ENCODE measurements around the gene LRP10. TPM values are rescaled to one million over a fixed set of nuclear protein-coding genes. Genes with fewer than 3 reads are reported as not detected.
"Not testable (repeated sequence)": the region's sequence is repeated elsewhere in the genome, so short reads cannot be mapped to it uniquely, and the experiment has no call there.

The LRP10 gene
- total RNA-seq, 1 donor from 2014 or later: 0.92 TPM

DNA sequence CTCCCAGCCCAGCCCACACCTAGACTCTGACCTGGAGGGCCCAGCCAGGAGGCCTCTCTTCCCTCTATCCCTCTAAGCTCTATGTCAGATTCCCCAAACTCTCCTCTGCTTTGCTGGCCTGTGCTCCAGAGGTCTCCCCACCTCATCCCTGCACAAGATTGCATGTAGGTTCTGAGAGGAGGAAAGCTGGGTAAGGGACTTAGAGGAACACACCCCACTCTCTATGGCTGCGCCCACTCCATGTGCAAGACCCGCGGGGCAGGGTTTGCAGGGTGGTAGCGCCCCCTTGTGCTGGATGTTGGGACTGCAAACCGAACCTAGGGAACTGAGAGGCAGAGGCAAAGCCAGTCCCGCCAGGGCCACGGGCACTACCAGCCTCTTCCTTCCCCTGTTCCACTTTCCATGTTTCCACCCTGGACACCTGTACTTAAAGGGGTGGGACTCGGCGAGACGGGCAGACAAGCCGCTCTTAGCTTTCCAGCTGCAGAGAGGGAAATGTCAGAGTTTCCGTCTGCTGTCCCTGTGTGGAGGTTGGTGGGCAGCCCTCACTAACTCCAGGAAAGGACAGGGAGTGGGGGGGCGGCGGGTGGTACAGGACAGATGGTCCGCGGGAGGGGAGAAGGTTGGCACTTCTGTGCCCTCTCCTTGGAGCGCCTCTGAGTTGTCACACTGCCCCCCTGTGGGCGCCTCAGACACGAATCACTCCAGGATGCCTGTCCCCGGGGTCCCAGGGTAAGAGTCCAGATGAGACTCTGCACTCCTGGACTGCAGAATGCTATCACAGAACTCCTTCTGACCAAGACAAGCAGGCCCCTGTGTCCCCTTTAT, 18.4 kb upstream of the LRP10 start:
- H3F3A ChIP-seq (ENCODE audit: low read depth): peaks cover 3% of the 10 kb centered on the region
- H4K20me1 ChIP-seq (ENCODE audit: low read depth): no peaks in the 10 kb centered on the region
- H3K36me3 ChIP-seq: no peaks in the 10 kb centered on the region
- no peak overlapping the region for H3K9ac ChIP-seq
- H3K4me2 ChIP-seq: peak overlapping the region; percentile 91
- peak overlapping the region; percentile 52 for H3K4me3 ChIP-seq
- Mint-ChIP-seq H3K27me3 (ENCODE audit: insufficient read depth, low read depth) (peaks cover 2% of the 10 kb centered on the region), H3K4me3 (peak overlapping the region; percentile 67), H3K36me3 (no peaks in the 10 kb centered on the region), H3K9me3 (no peaks in the 10 kb centered on the region), H3K4me1 (peaks cover 16% of the 10 kb centered on the region), H3K27ac (peak overlapping the region; percentile 42)
- H3K79me2 ChIP-seq (ENCODE audit: low read depth): no peaks in the 10 kb centered on the region
- DNase-seq (ENCODE audit: low spot score): peak; percentile 87
- peak overlapping the region; percentile 99 for H2AFZ ChIP-seq (replicated peaks)
- no peak overlapping the region for H3K27ac ChIP-seq
- TF ChIP-seq EZH2phosphoT487 (IDR thresholded peaks at IDR 0.05) (no peak), EZH2 (IDR thresholded peaks at IDR 0.05) (no peak)
- TF ChIP-seq, protein P1, sequence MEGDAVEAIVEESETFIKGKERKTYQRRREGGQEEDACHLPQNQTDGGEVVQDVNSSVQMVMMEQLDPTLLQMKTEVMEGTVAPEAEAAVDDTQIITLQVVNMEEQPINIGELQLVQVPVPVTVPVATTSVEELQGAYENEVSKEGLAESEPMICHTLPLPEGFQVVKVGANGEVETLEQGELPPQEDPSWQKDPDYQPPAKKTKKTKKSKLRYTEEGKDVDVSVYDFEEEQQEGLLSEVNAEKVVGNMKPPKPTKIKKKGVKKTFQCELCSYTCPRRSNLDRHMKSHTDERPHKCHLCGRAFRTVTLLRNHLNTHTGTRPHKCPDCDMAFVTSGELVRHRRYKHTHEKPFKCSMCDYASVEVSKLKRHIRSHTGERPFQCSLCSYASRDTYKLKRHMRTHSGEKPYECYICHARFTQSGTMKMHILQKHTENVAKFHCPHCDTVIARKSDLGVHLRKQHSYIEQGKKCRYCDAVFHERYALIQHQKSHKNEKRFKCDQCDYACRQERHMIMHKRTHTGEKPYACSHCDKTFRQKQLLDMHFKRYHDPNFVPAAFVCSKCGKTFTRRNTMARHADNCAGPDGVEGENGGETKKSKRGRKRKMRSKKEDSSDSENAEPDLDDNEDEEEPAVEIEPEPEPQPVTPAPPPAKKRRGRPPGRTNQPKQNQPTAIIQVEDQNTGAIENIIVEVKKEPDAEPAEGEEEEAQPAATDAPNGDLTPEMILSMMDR (IDR thresholded peaks at IDR 0.05): peak; percentile 85
- peaks cover 12% of the 10 kb centered on the region for H3K4me1 ChIP-seq
- no peaks in the 10 kb centered on the region for H3K27me3 ChIP-seq
- H3K9me3 ChIP-seq (ENCODE audit: low read depth): no peaks in the 10 kb centered on the region

DNA sequence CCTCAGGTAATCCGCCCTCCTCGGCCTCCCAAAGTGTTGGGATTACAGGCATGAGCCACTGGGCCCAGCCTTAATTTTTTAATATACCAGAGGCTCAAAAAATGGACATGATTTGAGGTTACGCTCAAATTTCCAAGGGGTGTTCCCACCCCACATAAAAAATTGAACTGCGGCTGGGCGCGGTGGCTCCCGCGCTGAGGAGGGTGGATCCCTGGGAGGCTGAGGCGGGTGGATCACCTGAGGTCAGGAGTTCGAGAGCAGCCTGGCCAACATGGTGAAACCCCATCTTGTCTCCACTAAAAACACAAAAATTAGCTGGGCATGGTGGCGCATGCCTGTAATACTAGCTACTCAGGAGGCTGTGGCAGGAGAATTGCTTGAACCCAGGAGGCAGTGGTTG, 17.2 kb upstream of the LRP10 start:
- not testable (repeated sequence) for H4K20me1 ChIP-seq (ENCODE audit: low read depth); H3K36me3 ChIP-seq; H3K4me1 Mint-ChIP-seq

DNA sequence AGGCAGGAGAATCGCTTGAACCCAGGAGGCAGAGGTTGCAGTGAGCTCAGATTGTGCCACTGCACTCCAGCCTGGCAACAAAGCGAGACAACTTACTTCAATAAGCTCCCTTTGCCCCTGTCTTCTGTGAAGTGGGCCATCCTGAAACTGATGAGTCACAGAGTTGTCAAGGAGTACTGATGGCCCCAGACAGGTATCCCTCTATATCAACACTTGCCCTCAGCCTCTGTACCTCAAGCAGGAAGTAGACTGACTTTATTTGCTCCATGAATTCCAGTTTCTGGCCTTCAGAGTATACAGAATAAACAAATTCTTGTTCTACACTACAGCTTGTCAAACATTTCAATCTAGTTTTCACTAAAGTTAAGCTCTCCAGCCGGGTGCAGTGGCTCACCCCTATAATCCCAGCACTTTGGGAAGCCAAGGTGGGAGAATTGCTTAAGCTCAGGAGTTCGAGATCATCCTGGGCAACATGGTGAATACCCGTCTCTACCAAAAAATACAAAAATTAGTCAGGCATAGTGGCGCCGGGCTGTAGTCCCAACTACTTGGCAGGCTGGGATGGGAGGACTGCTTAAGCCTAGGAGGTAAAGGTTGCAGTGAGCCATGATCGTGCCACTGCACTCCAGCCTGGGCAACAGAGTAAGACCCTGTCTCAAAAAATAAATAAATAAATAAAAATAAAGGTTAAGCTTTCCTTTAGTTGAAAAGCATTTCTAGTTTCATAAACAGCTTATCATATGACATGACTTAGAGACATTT, 16.4 kb upstream of the LRP10 start:
- no peaks in the 10 kb centered on the region for H4K20me1 ChIP-seq (ENCODE audit: low read depth)
- no peaks in the 10 kb centered on the region for H3K79me2 ChIP-seq (ENCODE audit: low read depth)
- no peaks in the 10 kb centered on the region for H3K27me3 ChIP-seq
- Mint-ChIP-seq H3K4me3 (no peak overlapping the region), H3K27ac (no peak overlapping the region), H3K36me3 (no peaks in the 10 kb centered on the region), H3K9me3 (no peaks in the 10 kb centered on the region), H3K4me1 (peaks cover 6% of the 10 kb centered on the region), H3K27me3 (ENCODE audit: insufficient read depth, low read depth) (peaks cover 2% of the 10 kb centered on the region)
- TF ChIP-seq EZH2phosphoT487 (IDR thresholded peaks at IDR 0.05) (no peak), EZH2 (IDR thresholded peaks at IDR 0.05) (no peak)
- TF ChIP-seq, protein P1 (IDR thresholded peaks at IDR 0.05): no peak
- H3K4me1 ChIP-seq: no peaks in the 10 kb centered on the region
- H3K4me3 ChIP-seq: no peak overlapping the region
- H3K9me3 ChIP-seq (ENCODE audit: low read depth): no peaks in the 10 kb centered on the region
- no peak overlapping the region for H3K4me2 ChIP-seq
- H3K9ac ChIP-seq: no peak overlapping the region
- H3F3A ChIP-seq (ENCODE audit: low read depth): no peaks in the 10 kb centered on the region
- DNase-seq (ENCODE audit: low spot score): no peak
- H3K36me3 ChIP-seq: no peaks in the 10 kb centered on the region
- no peak overlapping the region for H3K27ac ChIP-seq
- H2AFZ ChIP-seq (replicated peaks): no peak overlapping the region

More for the DNA sequence above, 17.2 kb upstream of the LRP10 start:
- not testable (repeated sequence) for H3K4me2 ChIP-seq; H3K79me2 ChIP-seq (ENCODE audit: low read depth); H3K36me3 Mint-ChIP-seq; H3K9me3 Mint-ChIP-seq; H3K4me3 Mint-ChIP-seq; H3K4me3 ChIP-seq; H3K27ac ChIP-seq; H3K27me3 ChIP-seq; H3K9ac ChIP-seq; H3K4me1 ChIP-seq; DNase-seq (ENCODE audit: low spot score); H3K9me3 ChIP-seq (ENCODE audit: low read depth); H3K27ac Mint-ChIP-seq; H3F3A ChIP-seq (ENCODE audit: low read depth); H3K27me3 Mint-ChIP-seq (ENCODE audit: insufficient read depth, low read depth); H2AFZ ChIP-seq (replicated peaks)

Measured in neural progenitor cell (in vitro differentiated cells).